GM12873 (cell line): ENCODE results near the gene AP5B1.

Experiments used
- TF ChIP-seq, protein P1 (sequence below): IDR thresholded peaks from 2 replicates; pipeline ENCODE4 v1.5.1; 2012; ENCODE audit warnings: low read depth, mild to moderate bottlenecking, moderate library complexity, low read length, control low read depth; ENCODE audit not compliant: insufficient read depth; ENCODE audit errors: missing control alignments

AP5B1 gene

DNA sequence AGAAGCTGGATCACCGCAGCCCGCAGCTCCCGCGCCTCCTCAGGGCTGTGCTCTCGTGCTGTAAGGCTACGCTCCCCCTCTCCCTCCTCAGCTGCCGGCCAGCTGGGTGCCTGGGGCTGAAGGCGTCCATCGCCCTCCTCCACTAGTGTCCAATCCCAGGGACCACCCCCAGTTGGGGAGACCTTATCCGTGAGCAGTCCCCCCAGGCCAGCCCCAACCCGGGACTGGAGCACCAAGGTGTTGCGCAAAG lies 1.2 kb downstream of the AP5B1 start:
- TF ChIP-seq, protein P1, sequence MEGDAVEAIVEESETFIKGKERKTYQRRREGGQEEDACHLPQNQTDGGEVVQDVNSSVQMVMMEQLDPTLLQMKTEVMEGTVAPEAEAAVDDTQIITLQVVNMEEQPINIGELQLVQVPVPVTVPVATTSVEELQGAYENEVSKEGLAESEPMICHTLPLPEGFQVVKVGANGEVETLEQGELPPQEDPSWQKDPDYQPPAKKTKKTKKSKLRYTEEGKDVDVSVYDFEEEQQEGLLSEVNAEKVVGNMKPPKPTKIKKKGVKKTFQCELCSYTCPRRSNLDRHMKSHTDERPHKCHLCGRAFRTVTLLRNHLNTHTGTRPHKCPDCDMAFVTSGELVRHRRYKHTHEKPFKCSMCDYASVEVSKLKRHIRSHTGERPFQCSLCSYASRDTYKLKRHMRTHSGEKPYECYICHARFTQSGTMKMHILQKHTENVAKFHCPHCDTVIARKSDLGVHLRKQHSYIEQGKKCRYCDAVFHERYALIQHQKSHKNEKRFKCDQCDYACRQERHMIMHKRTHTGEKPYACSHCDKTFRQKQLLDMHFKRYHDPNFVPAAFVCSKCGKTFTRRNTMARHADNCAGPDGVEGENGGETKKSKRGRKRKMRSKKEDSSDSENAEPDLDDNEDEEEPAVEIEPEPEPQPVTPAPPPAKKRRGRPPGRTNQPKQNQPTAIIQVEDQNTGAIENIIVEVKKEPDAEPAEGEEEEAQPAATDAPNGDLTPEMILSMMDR: no peak

DNA sequence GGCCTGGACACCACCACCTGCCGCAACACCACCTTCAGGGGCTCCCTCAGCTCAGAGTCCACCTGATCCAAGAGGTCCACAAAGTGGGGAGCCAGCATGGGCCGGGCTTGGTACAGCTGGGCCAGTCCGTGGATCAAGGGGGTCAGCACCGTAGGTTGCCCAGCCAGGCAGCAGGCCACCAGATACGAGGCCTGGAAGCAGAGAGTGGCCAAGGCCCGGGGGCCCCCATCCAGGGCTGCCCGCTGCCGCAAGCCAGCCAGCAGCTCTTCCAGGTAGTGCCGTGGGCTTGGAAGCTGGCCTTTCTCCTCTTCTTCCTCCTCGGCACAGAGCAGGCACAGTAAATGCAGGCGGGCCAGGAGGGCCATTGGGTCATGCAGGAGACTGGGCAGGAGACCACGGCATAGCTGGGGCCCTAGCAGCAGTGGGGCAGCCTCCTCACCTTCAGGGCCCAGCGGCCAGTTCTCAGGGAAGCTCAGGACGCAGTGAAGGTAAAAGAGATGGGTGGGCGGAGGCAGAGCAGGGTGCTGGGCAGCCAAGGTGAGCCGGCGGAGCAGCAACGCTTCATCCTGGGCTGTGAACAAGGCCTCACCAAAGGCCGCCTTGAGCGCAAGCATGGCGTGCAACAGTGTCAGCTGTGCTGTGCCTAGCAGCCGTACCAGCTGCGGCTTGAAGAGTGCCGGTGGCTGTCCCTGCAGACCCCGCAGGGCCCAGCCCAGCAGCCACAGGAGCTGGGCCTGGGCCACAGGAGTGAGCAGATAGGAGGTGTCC lies 1.7 kb downstream of the AP5B1 start:
- TF ChIP-seq, protein P1: no peak

DNA sequence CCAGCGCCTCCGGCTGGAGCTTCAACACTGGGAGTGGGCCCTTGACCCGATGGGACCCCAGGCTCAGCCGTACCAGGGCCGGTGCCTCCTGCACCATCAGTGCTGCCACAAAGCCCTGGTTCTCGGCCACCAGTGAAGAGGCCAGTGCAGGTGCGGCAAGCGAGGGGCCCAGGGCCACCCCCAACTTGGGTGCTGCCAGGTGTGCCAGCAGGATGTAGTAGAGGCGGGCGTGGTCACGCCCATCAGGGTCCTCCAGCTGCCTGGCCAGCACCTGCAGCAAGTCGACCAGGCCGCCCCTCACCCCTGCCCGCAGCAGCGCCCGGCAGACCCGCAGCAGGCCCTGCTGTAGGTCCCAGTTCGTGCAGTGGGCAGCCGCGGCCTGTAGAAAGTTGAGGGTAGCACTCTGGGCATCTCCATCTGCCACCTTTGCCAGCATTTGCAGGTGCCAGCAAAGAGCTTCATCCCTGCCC lies 2.3 kb downstream of the AP5B1 start:
- TF ChIP-seq, protein P1: no peak

DNA sequence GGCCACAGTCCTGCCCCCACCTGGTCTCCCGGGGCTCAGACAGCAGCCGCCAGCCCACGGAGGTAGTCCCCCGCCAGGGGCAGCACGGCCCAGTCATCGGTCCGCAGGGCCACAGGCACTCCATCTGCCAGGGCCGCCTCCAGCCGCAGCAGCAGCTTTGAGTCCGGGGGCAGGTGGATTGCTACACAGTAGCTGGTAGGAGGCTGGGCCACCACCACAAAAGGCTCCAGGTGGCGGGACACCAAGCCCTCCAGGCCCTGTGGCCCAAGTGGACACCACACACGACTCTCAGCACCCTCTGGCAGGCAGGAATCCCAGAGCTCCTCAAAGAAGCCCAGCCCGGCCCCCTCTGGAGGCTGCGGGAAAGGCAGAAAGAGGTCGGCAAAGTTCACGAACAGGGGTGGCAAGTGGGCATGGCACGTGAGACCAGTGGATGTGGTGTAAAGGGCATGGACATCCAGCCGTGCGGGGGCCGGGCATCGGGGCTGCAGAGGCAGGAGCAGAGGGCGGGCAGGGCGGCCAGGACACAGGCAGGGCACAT lies 2.9 kb downstream of the AP5B1 start:
- TF ChIP-seq, protein P1: no peak

DNA sequence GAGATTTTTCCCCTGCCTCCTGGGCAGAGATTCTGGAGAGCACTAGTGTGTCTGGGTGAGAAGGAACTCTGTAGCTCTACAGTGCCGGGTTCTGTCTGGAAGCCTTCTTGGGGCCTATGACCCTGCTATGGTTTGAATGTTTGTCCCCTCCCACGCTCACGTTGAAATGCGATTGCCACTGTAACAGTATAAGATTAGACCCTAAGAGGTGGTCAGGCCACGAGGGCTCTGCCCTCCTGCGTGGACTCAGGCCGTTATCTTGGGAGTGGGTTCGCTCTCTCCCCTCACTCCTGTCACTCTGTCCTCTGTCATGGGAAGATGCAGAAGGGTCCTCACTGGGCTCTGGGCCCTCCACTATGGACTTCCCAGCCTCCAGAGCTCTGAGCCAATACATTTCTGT lies 3.5 kb downstream of the AP5B1 start:
- TF ChIP-seq, protein P1: no peak

DNA sequence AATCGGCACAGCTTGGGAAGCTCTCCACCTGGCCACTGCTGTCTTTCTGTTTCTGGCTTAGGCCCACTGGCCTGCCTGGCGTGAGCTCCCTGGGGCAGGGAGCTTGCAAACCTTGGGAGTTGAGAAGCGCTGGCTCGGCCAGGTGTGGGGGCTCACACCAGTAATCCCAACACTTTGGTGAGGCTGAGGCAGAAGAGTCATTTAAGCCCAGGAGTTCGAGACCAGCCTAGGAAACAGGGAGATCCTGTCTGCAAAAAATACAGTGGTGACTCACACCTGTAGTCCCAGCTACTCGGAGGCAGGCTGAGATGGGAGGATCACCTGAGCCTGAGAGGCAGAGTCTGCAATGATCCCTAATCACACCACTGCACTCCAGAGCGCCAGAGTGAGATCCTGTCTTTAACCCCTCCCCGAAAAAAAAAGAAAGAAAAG lies 4.0 kb downstream of the AP5B1 start:
- TF ChIP-seq, protein P1: no peak

DNA sequence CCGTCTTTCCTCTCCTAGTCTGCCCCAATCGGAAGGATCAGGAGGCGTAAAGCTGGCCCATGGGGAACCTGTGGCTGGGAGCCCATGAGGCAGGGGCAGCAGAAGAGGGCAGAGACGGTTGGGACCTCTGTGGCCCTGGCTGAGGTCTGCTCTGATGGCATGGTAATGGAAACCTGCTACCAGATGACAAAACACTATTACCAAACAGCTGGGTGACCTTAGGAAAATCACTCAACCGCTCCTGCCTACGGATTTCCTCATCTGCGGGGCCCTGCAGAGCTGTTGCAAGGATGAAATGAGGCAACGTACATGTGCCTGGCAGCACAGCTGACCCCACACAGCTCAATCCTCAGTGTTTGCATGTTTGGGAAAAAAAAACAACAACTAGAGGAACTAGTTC lies 4.6 kb downstream of the AP5B1 start:
- TF ChIP-seq, protein P1: no peak
